NB4 (cell line): Measurements from ENCODE around the gene CEP135.
"Not testable (repeated sequence)": the region's sequence is repeated elsewhere in the genome, so short reads cannot be mapped to it uniquely, and the experiment has no call there.

ENCODE experiments used
- DNase-seq: peaks from one replicate; pipeline ENCODE4 v3.0.0; 2010; ENCODE audit warnings: low read depth
- H3K4me3 ChIP-seq: one replicate; pipeline ENCODE4 v1.5.1; 2011; ENCODE audit warnings: mild to moderate bottlenecking, low read depth, low read length, moderate library complexity
- CTCF ChIP-seq: IDR thresholded peaks from one replicate; pipeline ENCODE4 v1.5.1; 2012; ENCODE audit warnings: low read depth, low read length
- MYC ChIP-seq: IDR thresholded peaks from 2 replicates; pipeline ENCODE4 v1.6.1; 2011; ENCODE audit warnings: low read depth, low read length
- POLR2A ChIP-seq: IDR thresholded peaks from 2 replicates; pipeline ENCODE4 v1.6.1; 2011; ENCODE audit warnings: mild to moderate bottlenecking; ENCODE audit not compliant: insufficient read length; ENCODE audit errors: extremely low read depth
- TF ChIP-seq, protein P1 (sequence below): IDR thresholded peaks from 2 replicates; pipeline ENCODE4 v1.6.1; 2011; ENCODE audit warnings: low read depth, low read length

CEP135 gene

DNA sequence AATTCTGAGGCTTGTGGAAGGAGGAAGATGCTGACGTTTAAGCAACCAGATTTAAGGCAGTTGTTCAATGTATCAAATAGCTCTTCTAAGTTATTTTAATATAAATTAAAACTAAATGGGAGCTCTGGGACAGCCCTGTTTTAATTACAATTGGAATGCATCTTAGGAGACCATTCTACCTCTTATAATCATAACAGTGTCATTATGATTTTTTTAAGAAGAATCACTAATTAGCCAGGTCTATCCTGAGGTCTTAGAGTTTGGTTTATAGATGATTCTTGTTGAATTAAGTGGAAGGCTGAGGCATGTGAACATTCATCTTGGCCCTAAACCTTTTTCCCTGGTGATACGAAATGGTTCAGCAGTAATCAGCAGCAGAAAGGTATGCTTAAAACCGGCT, 113.4 kb downstream of the CEP135 start:
- no peak for TF ChIP-seq POLR2A
- TF ChIP-seq CTCF: no peak
- TF ChIP-seq, protein P1, sequence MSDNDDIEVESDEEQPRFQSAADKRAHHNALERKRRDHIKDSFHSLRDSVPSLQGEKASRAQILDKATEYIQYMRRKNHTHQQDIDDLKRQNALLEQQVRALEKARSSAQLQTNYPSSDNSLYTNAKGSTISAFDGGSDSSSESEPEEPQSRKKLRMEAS: no peak
- TF ChIP-seq MYC: no peak
- DNase-seq: no peak
- no peak overlapping the region for H3K4me3 ChIP-seq

DNA sequence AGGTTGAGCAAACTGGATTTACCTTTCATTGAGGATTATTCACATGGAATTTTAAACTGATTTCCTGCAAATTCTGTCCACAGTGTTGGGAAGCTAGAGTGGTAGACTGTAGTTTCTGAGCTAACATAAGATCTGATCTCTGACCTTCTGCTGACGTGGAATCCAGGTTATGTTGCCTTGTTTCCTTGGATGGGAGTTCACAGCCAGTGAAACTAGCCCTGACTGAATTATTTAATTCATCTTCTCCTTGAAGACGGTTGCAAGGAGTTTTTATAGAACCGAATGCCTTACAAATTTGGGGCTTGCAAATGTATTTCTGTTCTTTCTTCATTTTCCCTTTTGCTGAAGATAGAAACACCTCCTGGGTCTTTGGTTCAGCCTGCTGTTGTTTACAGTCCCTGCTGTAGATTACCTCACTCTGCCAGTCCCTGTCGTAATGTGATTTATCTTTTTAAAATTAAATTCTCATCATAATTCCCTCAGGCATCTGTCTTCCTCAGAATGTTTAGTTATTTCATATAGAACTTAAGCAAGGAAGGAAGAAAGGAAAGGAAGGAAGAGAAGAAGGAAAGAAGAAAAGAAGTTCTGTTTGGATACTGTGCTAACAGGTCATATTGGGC, 113.9 kb downstream of the CEP135 start:
- H3K4me3 ChIP-seq: no peak overlapping the region
- no peak for DNase-seq
- TF ChIP-seq, protein P1: no peak
- TF ChIP-seq CTCF (no peak), POLR2A (no peak), MYC (no peak)

DNA sequence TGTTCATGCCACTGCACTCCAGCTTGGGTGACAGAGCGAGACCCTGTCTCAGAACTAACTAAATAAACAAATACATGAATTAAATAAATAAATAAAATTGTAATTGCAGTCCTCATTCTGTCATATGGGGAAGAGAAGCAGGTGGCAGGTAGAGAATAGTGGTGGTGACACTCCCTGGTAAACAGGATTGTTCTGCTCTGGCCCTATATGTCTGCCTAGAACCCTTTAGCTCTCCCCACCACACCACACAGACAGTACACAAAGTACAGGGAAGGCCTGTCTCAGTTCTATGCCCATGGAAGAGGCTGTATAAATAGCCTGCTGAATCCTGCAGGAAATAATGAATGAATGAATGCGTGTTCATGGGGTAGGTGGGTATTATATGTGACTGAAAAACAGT, 117.7 kb downstream of the CEP135 start:
- TF ChIP-seq, protein P1: no peak
- TF ChIP-seq CTCF (no peak), MYC (no peak), POLR2A (no peak)
- H3K4me3 ChIP-seq: no peak overlapping the region
- DNase-seq: no peak

DNA sequence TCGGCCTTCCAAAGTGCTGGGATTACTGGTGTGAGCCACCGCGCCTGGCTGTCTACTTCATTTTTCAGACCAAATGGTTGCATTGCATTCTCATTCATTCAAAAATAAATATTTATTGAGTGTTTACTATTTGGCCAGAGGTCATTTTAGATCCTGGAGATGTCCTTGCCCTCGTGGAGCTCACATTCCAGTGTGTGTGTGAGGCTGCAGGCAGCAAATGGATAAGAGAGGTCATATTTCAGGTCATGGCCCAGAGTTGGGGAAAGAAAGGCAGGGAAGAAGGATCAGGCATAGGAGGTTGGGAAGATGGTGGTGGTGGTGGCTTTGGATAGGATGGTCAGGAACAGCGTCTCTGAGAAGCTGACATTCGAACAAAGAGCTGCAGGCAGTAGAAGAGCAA, 119.1 kb downstream of the CEP135 start:
- TF ChIP-seq POLR2A (no peak), CTCF (no peak), MYC (no peak)
- TF ChIP-seq, protein P1: no peak
- no peak overlapping the region for H3K4me3 ChIP-seq
- no peak for DNase-seq

DNA sequence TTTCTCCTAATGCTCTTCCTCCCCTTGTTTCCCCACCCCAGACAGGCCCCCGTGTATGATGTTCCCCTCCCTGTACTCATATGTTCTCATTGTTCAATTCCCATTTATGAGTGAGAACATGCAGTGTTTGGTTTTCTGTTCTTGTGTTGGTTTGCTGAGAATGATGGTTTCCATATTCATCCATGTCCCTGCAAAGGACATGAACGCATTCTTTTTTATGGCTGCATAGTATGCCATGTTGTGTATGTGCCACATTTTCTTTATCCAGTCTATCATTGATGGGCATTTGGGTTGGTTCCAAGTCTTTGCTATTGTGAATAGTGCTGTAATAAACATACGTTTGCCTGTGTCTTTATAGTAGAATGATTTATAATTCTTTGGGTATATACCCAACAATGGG, 124.0 kb downstream of the CEP135 start:
- H3K4me3 ChIP-seq, DNase-seq: not testable (repeated sequence)

- TF ChIP-seq MYC (no peak), POLR2A (no peak), CTCF (no peak)
- TF ChIP-seq, protein P1: no peak
- no peak for DNase-seq
- H3K4me3 ChIP-seq: no peak overlapping the region
Observed at GRCh38 chr4:56077676-56078075, 128.9 kb downstream of the CEP135 start.
